HepG2 (cell line): ENCODE data around the gene TFF2. TPM values are rescaled to one million over a fixed set of nuclear protein-coding genes. Genes with fewer than 3 reads are reported as not detected.
A peak's percentile ranks its signal among the peaks of the same experiment; 100 is the strongest.

Experiments
- ARID3A ChIP-seq: IDR thresholded peaks from 2 replicates; pipeline ENCODE4 v1.6.1; 2012; ENCODE audit warnings: low read depth, low read length, improper control_type of control experiment
- FOXJ3 ChIP-seq: sonication (generic); formaldehyde crosslinking; IDR thresholded peaks from 2 replicates; pipeline ENCODE4 v1.4.0; 2020; ENCODE audit warnings: missing genetic modification reagents, mild to moderate bottlenecking, borderline replicate concordance
- HNF4A ChIP-seq: sonication (generic); formaldehyde crosslinking; IDR thresholded peaks from 2 replicates; pipeline ENCODE4 v1.4.0; 2020; ENCODE audit warnings: missing genetic modification reagents
- KDM6A ChIP-seq: IDR thresholded peaks from 2 replicates; pipeline ENCODE4 v1.6.1; 2016; ENCODE audit warnings: low read depth
- KLF15 ChIP-seq: sonication (generic); formaldehyde crosslinking; IDR thresholded peaks from 2 replicates; pipeline ENCODE4 v1.8.1; 2023; ENCODE audit warnings: borderline replicate concordance, mild to moderate bottlenecking, inconsistent platforms, missing genetic modification reagents, mixed read lengths
- LRRFIP1 ChIP-seq: sonication (generic); formaldehyde crosslinking; conservative IDR thresholded peaks from 2 replicates; pipeline ENCODE4 v1.4.0; 2020; ENCODE audit warnings: missing genetic modification reagents
- MED1 ChIP-seq: sonication (generic); formaldehyde crosslinking; IDR thresholded peaks from 2 replicates; pipeline ENCODE4 v1.4.0; 2020; ENCODE audit warnings: missing genetic modification reagents
- MLXIP ChIP-seq: sonication (generic); formaldehyde crosslinking; IDR thresholded peaks from 2 replicates; pipeline ENCODE4 v1.9.0; 2021; ENCODE audit warnings: missing genetic modification reagents, borderline replicate concordance
- NR2C2 ChIP-seq: sonication (generic); formaldehyde crosslinking; IDR thresholded peaks from 2 replicates; pipeline ENCODE4 v1.4.0; 2020; ENCODE audit warnings: missing genetic modification reagents, mild to moderate bottlenecking, moderate library complexity, borderline replicate concordance
- RAD21 ChIP-seq: fragments of 450-650 bp; formaldehyde crosslinking; IDR thresholded peaks from 2 replicates; pipeline ENCODE4 v1.5.0; 2020; ENCODE audit warnings: mild to moderate bottlenecking
- RBFOX2 ChIP-seq: fragments of 200-400 bp; formaldehyde crosslinking; IDR thresholded peaks from 2 replicates; pipeline ENCODE4 v1.6.1; 2017; ENCODE audit warnings: low read depth, mild to moderate bottlenecking, low read length
- REST ChIP-seq, 2 experiments: IDR thresholded peaks; 2 replicates each; pipeline ENCODE4 v1.6.1; 2011 to 2012; ENCODE audit warnings: low read length in 2 of 2, borderline replicate concordance in 1 of 2, low read depth in 1 of 2, mild to moderate bottlenecking in 1 of 2, moderate library complexity in 1 of 2
- TOPORS ChIP-seq: sonication (generic); formaldehyde crosslinking; IDR thresholded peaks from 2 replicates; pipeline ENCODE4 v1.8.0; 2023; ENCODE audit warnings: mild to moderate bottlenecking, missing genetic modification reagents
- TRIM22 ChIP-seq: fragments of 450-650 bp; IDR thresholded peaks from 2 replicates; pipeline ENCODE4 v1.6.1; 2017
- TRIM24 ChIP-seq: sonication (generic); formaldehyde crosslinking; IDR thresholded peaks from 2 replicates; pipeline ENCODE4 v1.8.0; 2022; ENCODE audit warnings: mild to moderate bottlenecking, missing genetic modification reagents
- ZNF17 ChIP-seq: sonication (generic); formaldehyde crosslinking; IDR thresholded peaks from 2 replicates; pipeline ENCODE4 v1.5.0; 2020; ENCODE audit warnings: mild to moderate bottlenecking, missing genetic modification reagents
- ZNF30 ChIP-seq: sonication (generic); formaldehyde crosslinking; IDR thresholded peaks from 2 replicates; pipeline ENCODE4 v1.5.0; 2020; ENCODE audit warnings: mild to moderate bottlenecking, missing genetic modification reagents
- ZNF777 ChIP-seq: sonication (generic); formaldehyde crosslinking; IDR thresholded peaks from 2 replicates; pipeline ENCODE4 v1.4.0; 2020; ENCODE audit warnings: missing genetic modification reagents
- polyA plus RNA-seq, 8 experiments: library from polyadenylated mRNA; depleted of rRNA in 3 of 8; stranded (reverse) in 7 of 8; unstranded in 1 of 8; fragments of >200 nt; fragmentation: Illumina TruSeq in 4 of 8; extraction: Trizol in 4 of 8; gene quantifications; 2 replicates each; pipeline versions ENCODE4 v1.2.1 to v1.2.3, GENCODE V29; 2011 to 2016; ENCODE audit warnings: low read depth in 4 of 8, missing spikeins in 1 of 8, mixed read lengths in 1 of 8; ENCODE audit not compliant: insufficient read depth in 1 of 8
- total RNA-seq, 5 experiments: library from RNA; depleted of rRNA; stranded (reverse); fragments of >200 nt; fragmentation: Illumina TruSeq; extraction: Trizol; gene quantifications; 2 replicates each; pipeline ENCODE4 v1.2.3, GENCODE V29; 2016; ENCODE audit warnings: low read depth in 1 of 5

Gene TFF2
- total and polyA plus RNA-seq, 2 of the 13 experiments (the other 11 are each of a cell fraction or from before 2014, with no cell fraction given), result 1.5 TPM; not detected in 1

- TF ChIP-seq TOPORS (CRISPR knock-in tag), result no peak
- TF ChIP-seq LRRFIP1 (CRISPR knock-in tag), result no peak
- TF ChIP-seq RAD21, result no peak
- TF ChIP-seq TRIM24 (CRISPR knock-in tag), result 0 out of 2 replicates have a peak, but pooled peaks have one; percentile 72
- TF ChIP-seq ZNF777, result no peak
- TF ChIP-seq NR2C2 (CRISPR knock-in tag), result peak; percentile 71
- no peak; the same call in 1 of the 2 replicates for TF ChIP-seq ARID3A
- peak; percentile 94 for TF ChIP-seq MED1 (CRISPR knock-in tag)
- TF ChIP-seq ZNF17 (CRISPR knock-in tag), result no peak
- no peak for TF ChIP-seq TRIM22
- no peak for TF ChIP-seq MLXIP
- no peak for TF ChIP-seq RBFOX2
- TF ChIP-seq HNF4A, result peak; percentile 97
- 0 out of 4 replicates have a peak, but pooled peaks of 1 of the 2 experiments have one; percentile 16 for TF ChIP-seq REST (IDR thresholded peaks at IDR 0.05; ENCODE audit: borderline replicate concordance in 1 of 2, low read depth in 1 of 2, low read length in 2 of 2)
- TF ChIP-seq KLF15, result no peak
- peak; percentile 90 for TF ChIP-seq KDM6A (CRISPR knock-in tag)
- no peak for TF ChIP-seq ZNF30 (CRISPR knock-in tag)
- peak; percentile 91 for TF ChIP-seq FOXJ3 (CRISPR knock-in tag)
Observed at GRCh38 chr21:42386034-42386591, 35.3 kb upstream of the TFF2 start (continued).
